HEK293 (cell line): ENCODE measurements around the gene PARD3B.
"Not testable (repeated sequence)": the region's sequence is repeated elsewhere in the genome, so short reads cannot be mapped to it uniquely, and the experiment has no call there.

Experiments
- CTCF ChIA-PET: fragments of 350-600 bp; formaldehyde crosslinking; extraction: SDS; loops from one replicate; lab custom pipeline; 2021; ENCODE audit warnings: antibody characterized with exemption; lab: Yijun Ruan, JAX
- POLR2A ChIA-PET: fragments of 300-600 bp; formaldehyde crosslinking; extraction: SDS; loops from one replicate; lab custom pipeline; 2020; ENCODE audit warnings: antibody characterized with exemption, inconsistent platforms; lab: Yijun Ruan, JAX
- H3K27ac ChIP-seq: fragments of 200-500 bp; sonication (Bioruptor generic); 2 replicates; pipeline ENCODE4 v1.5.1; 2014; ENCODE audit warnings: low read depth, low read length, control low read depth, inconsistent platforms; ENCODE audit errors: extremely low read depth
- H3K36me3 ChIP-seq, 2 experiments: fragments of 200-500 bp in 1 of 2; sonication (Bioruptor generic) in 1 of 2; 1 replicate in 1 of 2; 2 replicates in 1 of 2; pipeline ENCODE4 v1.5.1; 2014 to 2017; ENCODE audit warnings: inconsistent platforms in 2 of 2, low read length in 2 of 2; ENCODE audit not compliant: control insufficient read depth in 2 of 2, insufficient read depth in 1 of 2
- H3K4me1 ChIP-seq: fragments of 200-500 bp; sonication (Bioruptor generic); 2 replicates; pipeline ENCODE4 v1.5.1; 2014; ENCODE audit warnings: mild to moderate bottlenecking, low read length, inconsistent platforms; ENCODE audit not compliant: control insufficient read depth, insufficient read depth
- H3K4me3 ChIP-seq: 2 replicates; pipeline ENCODE4 v1.5.1; 2011; ENCODE audit warnings: low read depth, mild to moderate bottlenecking, control low read depth, low read length, moderate library complexity
- H3K9me3 ChIP-seq: fragments of 200-500 bp; sonication (Bioruptor generic); 2 replicates; pipeline ENCODE4 v1.5.1; 2014; ENCODE audit warnings: low read depth, low read length, inconsistent platforms; ENCODE audit not compliant: control insufficient read depth, insufficient read depth
- BCL11B ChIP-seq: fragments of 450-650 bp; formaldehyde crosslinking; IDR thresholded peaks from 2 replicates; pipeline ENCODE4 v1.5.1; 2016; ENCODE audit warnings: low read depth, missing biosample characterization, missing genetic modification characterization
- CTCF ChIP-seq: fragments of 450-650 bp; formaldehyde crosslinking; IDR thresholded peaks from 2 replicates; pipeline ENCODE4 v1.5.1; 2016; ENCODE audit warnings: missing biosample characterization, missing genetic modification characterization
- FEZF1 ChIP-seq: fragments of 450-650 bp; formaldehyde crosslinking; IDR thresholded peaks from 2 replicates; pipeline ENCODE4 v1.5.1; 2016; ENCODE audit warnings: missing biosample characterization, missing genetic modification characterization
- GLIS2 ChIP-seq: fragments of 450-650 bp; formaldehyde crosslinking; IDR thresholded peaks from 2 replicates; pipeline ENCODE4 v1.5.1; 2016; ENCODE audit warnings: missing biosample characterization, missing genetic modification characterization
- HOXA7 ChIP-seq: sonication (generic); formaldehyde crosslinking; IDR thresholded peaks from 2 replicates; pipeline ENCODE4 v1.8.1; 2022; ENCODE audit warnings: missing genetic modification reagents, borderline replicate concordance
- INSM2 ChIP-seq: fragments of 450-650 bp; formaldehyde crosslinking; IDR thresholded peaks from 2 replicates; pipeline ENCODE4 v1.5.1; 2016; ENCODE audit warnings: missing biosample characterization, missing genetic modification characterization
- KLF10 ChIP-seq: fragments of 450-650 bp; IDR thresholded peaks from 2 replicates; pipeline ENCODE4 v1.5.1; 2018; ENCODE audit warnings: missing biosample characterization, mild to moderate bottlenecking, missing genetic modification characterization
- KLF16 ChIP-seq: fragments of 450-650 bp; formaldehyde crosslinking; IDR thresholded peaks from 2 replicates; pipeline ENCODE4 v1.5.1; 2017; ENCODE audit warnings: missing biosample characterization, missing genetic modification characterization
- KLF7 ChIP-seq: fragments of 450-650 bp; formaldehyde crosslinking; IDR thresholded peaks from 2 replicates; pipeline ENCODE4 v1.5.1; 2016; ENCODE audit warnings: missing biosample characterization, missing genetic modification characterization, borderline replicate concordance
- OVOL3 ChIP-seq: fragments of 450-650 bp; formaldehyde crosslinking; IDR thresholded peaks from 2 replicates; pipeline ENCODE4 v1.5.1; 2016; ENCODE audit warnings: missing biosample characterization, missing genetic modification characterization
- SALL2 ChIP-seq: fragments of 450-650 bp; formaldehyde crosslinking; IDR thresholded peaks from 2 replicates; pipeline ENCODE4 v1.5.0; 2017; ENCODE audit warnings: missing biosample characterization, mild to moderate bottlenecking, missing genetic modification characterization, borderline replicate concordance
- TCF7L2 ChIP-seq: IDR thresholded peaks from 2 replicates; pipeline ENCODE4 v1.6.1; 2011; ENCODE audit warnings: low read depth, mild to moderate bottlenecking, inconsistent platforms, low read length, moderate library complexity, borderline replicate concordance
- WT1 ChIP-seq: fragments of 450-650 bp; formaldehyde crosslinking; IDR thresholded peaks from 2 replicates; pipeline ENCODE4 v1.5.1; 2016; ENCODE audit warnings: missing biosample characterization, missing genetic modification characterization
- ZBTB17 ChIP-seq: fragments of 450-650 bp; formaldehyde crosslinking; IDR thresholded peaks from 2 replicates; pipeline ENCODE4 v1.5.1; 2016; ENCODE audit warnings: missing biosample characterization, missing genetic modification characterization
- ZBTB49 ChIP-seq: fragments of 450-650 bp; formaldehyde crosslinking; IDR thresholded peaks from 2 replicates; pipeline ENCODE4 v1.5.1; 2016; ENCODE audit warnings: missing biosample characterization, missing genetic modification characterization, low read depth
- ZBTB8A ChIP-seq: fragments of 450-650 bp; formaldehyde crosslinking; IDR thresholded peaks from 2 replicates; pipeline ENCODE4 v1.5.1; 2016; ENCODE audit warnings: missing biosample characterization, missing genetic modification characterization
- ZNF140 ChIP-seq: fragments of 450-650 bp; formaldehyde crosslinking; IDR thresholded peaks from 2 replicates; pipeline ENCODE4 v1.5.1; 2016; ENCODE audit warnings: missing biosample characterization, missing genetic modification characterization
- ZNF155 ChIP-seq: fragments of 450-650 bp; formaldehyde crosslinking; IDR thresholded peaks from 2 replicates; pipeline ENCODE4 v1.5.1; 2016; ENCODE audit warnings: missing biosample characterization, missing genetic modification characterization
- ZNF266 ChIP-seq: fragments of 450-650 bp; formaldehyde crosslinking; IDR thresholded peaks from 2 replicates; pipeline ENCODE4 v1.5.1; 2016; ENCODE audit warnings: missing biosample characterization, missing genetic modification characterization, low read depth
- ZNF274 ChIP-seq, 2 experiments: fragments of 200-500 bp in 1 of 2; fragments of 450-650 bp in 1 of 2; sonication (Bioruptor generic) in 1 of 2; formaldehyde crosslinking in 1 of 2; IDR thresholded peaks; 2 replicates each; pipeline versions ENCODE4 v1.5.1 to v1.6.1; 2014 to 2016; ENCODE audit warnings: borderline replicate concordance in 1 of 2, inconsistent platforms in 1 of 2, low read length in 1 of 2, missing biosample characterization in 1 of 2, missing genetic modification characterization in 1 of 2
- ZNF473 ChIP-seq: fragments of 450-650 bp; formaldehyde crosslinking; IDR thresholded peaks from 2 replicates; pipeline ENCODE4 v1.5.1; 2017; ENCODE audit warnings: missing biosample characterization, missing genetic modification characterization
- ZNF600 ChIP-seq: fragments of 450-650 bp; formaldehyde crosslinking; IDR thresholded peaks from 2 replicates; pipeline ENCODE4 v1.5.1; 2016; ENCODE audit warnings: missing biosample characterization, missing genetic modification characterization
- ZNF610 ChIP-seq: fragments of 450-650 bp; formaldehyde crosslinking; IDR thresholded peaks from 2 replicates; pipeline ENCODE4 v1.5.1; 2016; ENCODE audit warnings: missing biosample characterization, missing genetic modification characterization, borderline replicate concordance
- ZNF830 ChIP-seq: fragments of 450-650 bp; IDR thresholded peaks from 2 replicates; pipeline ENCODE4 v1.5.0; 2018; ENCODE audit warnings: missing biosample characterization, missing genetic modification characterization, low read depth, mild to moderate bottlenecking, moderate library complexity
- ZSCAN23 ChIP-seq: fragments of 450-650 bp; formaldehyde crosslinking; IDR thresholded peaks from 2 replicates; pipeline ENCODE4 v1.5.1; 2016; ENCODE audit warnings: missing biosample characterization, missing genetic modification characterization

Gene PARD3B

GRCh38 chr2:204557604-204558003, 12.3 kb downstream of the PARD3B start:
- Histone ChIP-seq H3K4me3 (no peak overlapping the region), H3K27ac (no peak overlapping the region), H3K36me3 (no peaks in the 10 kb centered on the region), H3K9me3 (no peaks in the 10 kb centered on the region), H3K4me1 (no peaks in the 10 kb centered on the region)
- CTCF ChIA-PET, result interaction anchor here (0.6 to 0.8 kb wide), 2 partner anchors 90 to 241 kb away, joined by 4 to 5 read pairs; no protein-coding TSS in a partner anchor
- POLR2A ChIA-PET, result no interaction called here
- TF ChIP-seq ZNF830 (tag by site-specific recombination), result no peak
- no peak for TF ChIP-seq KLF16 (tag by site-specific recombination)
- no peak for TF ChIP-seq KLF7 (tag by site-specific recombination)
- TF ChIP-seq INSM2, result no peak
- TF ChIP-seq ZSCAN23 (tag by site-specific recombination), result no peak
- TF ChIP-seq OVOL3 (tag by site-specific recombination), result no peak
- no peak for TF ChIP-seq BCL11B
- no peak for TF ChIP-seq ZBTB8A
- TF ChIP-seq ZNF610 (tag by site-specific recombination), result no peak
- no peak for TF ChIP-seq SALL2 (tag by site-specific recombination)
- TF ChIP-seq WT1, result no peak
- no peak for TF ChIP-seq ZNF600
- TF ChIP-seq ZBTB49, result no peak
- no peak for TF ChIP-seq GLIS2 (tag by site-specific recombination)
- no peak for TF ChIP-seq CTCF (tag by site-specific recombination)
- no peak for TF ChIP-seq ZNF155 (tag by site-specific recombination)
- TF ChIP-seq ZNF266 (tag by site-specific recombination), result no peak
- TF ChIP-seq ZNF473 (tag by site-specific recombination), result no peak

GRCh38 chr2:204559358-204559757, 14.1 kb downstream of the PARD3B start:
- H3K36me3 ChIP-seq, H3K4me3 ChIP-seq, H3K9me3 ChIP-seq, POLR2A ChIA-PET, H3K27ac ChIP-seq, CTCF ChIA-PET, H3K4me1 ChIP-seq: not testable (repeated sequence)

GRCh38 chr2:204560902-204561301, 15.6 kb downstream of the PARD3B start:
- H3K27ac ChIP-seq, result no peak overlapping the region
- H3K4me3 ChIP-seq, result no peak overlapping the region
- no peaks in the 10 kb centered on the region for H3K4me1 ChIP-seq
- H3K36me3 ChIP-seq, result no peaks in the 10 kb centered on the region
- ChIA-PET POLR2A (no interaction called here), CTCF (no interaction called here)
- H3K9me3 ChIP-seq, result no peaks in the 10 kb centered on the region
- no peak for TF ChIP-seq TCF7L2
- no peak for TF ChIP-seq ZBTB17 (tag by site-specific recombination)
- TF ChIP-seq ZNF140 (tag by site-specific recombination), result no peak
- TF ChIP-seq FEZF1 (tag by site-specific recombination), result no peak
- TF ChIP-seq WT1, result no peak
- TF ChIP-seq KLF10, result no peak
- no peak for TF ChIP-seq HOXA7 (CRISPR knock-in tag)
- TF ChIP-seq ZNF274 (IDR thresholded peaks at IDR 0.05; ENCODE audit: low read length), result no peak
- TF ChIP-seq ZNF274 (tag by site-specific recombination; IDR thresholded peaks at IDR 0.05; ENCODE audit: borderline replicate concordance), result no peak
